Skeletal muscle cell (primary cell): Measurements from ENCODE around the gene GRK3.
A peak's percentile ranks its signal among the peaks of the same experiment; 100 is the strongest.
"Not testable (repeated sequence)": the region's sequence is repeated elsewhere in the genome, so short reads cannot be mapped to it uniquely, and the experiment has no call there.

Experiments used
- DNase-seq: peaks from one replicate; pipeline ENCODE4 v3.0.0-alpha.2; 2010; ENCODE audit warnings: low read depth
- H3K4me3 ChIP-seq: 2 replicates; pipeline ENCODE4 v1.5.1; 2011; ENCODE audit warnings: low read depth, mild to moderate bottlenecking, control low read depth, low read length, moderate library complexity

Gene GRK3

GRCh38 chr22:25614791-25615190 lies 50.3 kb downstream of the GRK3 start:
- DNase-seq, H3K4me3 ChIP-seq: not testable (repeated sequence)

- DNase-seq = peak; percentile 8
- H3K4me3 ChIP-seq = no peak overlapping the region
Measured at GRCh38 chr22:25621986-25622385, 57.5 kb downstream of the GRK3 start.

GRCh38 chr22:25623310-25623734 lies 58.8 kb downstream of the GRK3 start:
- DNase-seq = no peak
- H3K4me3 ChIP-seq = no peak overlapping the region

- no peak overlapping the region for H3K4me3 ChIP-seq
- no peak for DNase-seq
Measured at GRCh38 chr22:25623851-25624250, 59.4 kb downstream of the GRK3 start.

GRCh38 chr22:25624476-25624875 lies 60.0 kb downstream of the GRK3 start:
- DNase-seq = no peak
- no peak overlapping the region for H3K4me3 ChIP-seq

GRCh38 chr22:25625747-25626623 lies 61.5 kb downstream of the GRK3 start:
- H3K4me3 ChIP-seq, DNase-seq: not testable (repeated sequence)

- no peak overlapping the region for H3K4me3 ChIP-seq
- no peak for DNase-seq
Measured at GRCh38 chr22:25626624-25626990, 62.1 kb downstream of the GRK3 start.

GRCh38 chr22:25627271-25627852 lies 62.9 kb downstream of the GRK3 start:
- no peak overlapping the region for H3K4me3 ChIP-seq
- DNase-seq = no peak

- H3K4me3 ChIP-seq = no peak overlapping the region
- DNase-seq = no peak
Measured at GRCh38 chr22:25628494-25628893, 64.0 kb downstream of the GRK3 start.

- no peak for DNase-seq
Measured at GRCh38 chr22:25629613-25630012, 65.1 kb downstream of the GRK3 start.

GRCh38 chr22:25630447-25630846 lies 66.0 kb downstream of the GRK3 start:
- no peak overlapping the region for H3K4me3 ChIP-seq

More at GRCh38 chr22:25629613-25630012, 65.1 kb downstream of the GRK3 start:
- no peak overlapping the region for H3K4me3 ChIP-seq

GRCh38 chr22:25636323-25636722 lies 71.8 kb downstream of the GRK3 start:
- DNase-seq = no peak
- no peak overlapping the region for H3K4me3 ChIP-seq

More at GRCh38 chr22:25630447-25630846, 66.0 kb downstream of the GRK3 start:
- no peak for DNase-seq

- DNase-seq = no peak
- no peak overlapping the region for H3K4me3 ChIP-seq
Measured at GRCh38 chr22:25637032-25637431, 72.6 kb downstream of the GRK3 start.

GRCh38 chr22:25637672-25638071 lies 73.2 kb downstream of the GRK3 start:
- DNase-seq = no peak
- no peak overlapping the region for H3K4me3 ChIP-seq

- H3K4me3 ChIP-seq = no peak overlapping the region
- DNase-seq = no peak
Measured at GRCh38 chr22:25638638-25639037, 74.2 kb downstream of the GRK3 start.

- H3K4me3 ChIP-seq = no peak overlapping the region
- no peak for DNase-seq
Measured at GRCh38 chr22:25641650-25642049, 77.2 kb downstream of the GRK3 start.

GRCh38 chr22:25643232-25644000 lies 78.9 kb downstream of the GRK3 start:
- no peak for DNase-seq
- no peak overlapping the region for H3K4me3 ChIP-seq

- DNase-seq = no peak
- H3K4me3 ChIP-seq = no peak overlapping the region
Measured at GRCh38 chr22:25644122-25644521, 79.6 kb downstream of the GRK3 start.

- DNase-seq = no peak
- no peak overlapping the region for H3K4me3 ChIP-seq
Measured at GRCh38 chr22:25645266-25645665, 80.8 kb downstream of the GRK3 start.

GRCh38 chr22:25645964-25646363 lies 81.5 kb downstream of the GRK3 start:
- no peak for DNase-seq
- no peak overlapping the region for H3K4me3 ChIP-seq
